PC-3 (cell line): ENCODE measurements around the gene NUFIP2.

Experiments used
- EZH2 ChIP-seq: fragments of 300-600 bp; sonication (generic); IDR thresholded peaks from one replicate; pipeline ENCODE4 v1.6.1; 2017; ENCODE audit warnings: antibody characterized with exemption, mild to moderate bottlenecking, low read length; ENCODE audit not compliant: unreplicated experiment
- TF ChIP-seq, protein P1 (sequence below): fragments of 300-600 bp; sonication (generic); conservative IDR thresholded peaks from 2 replicates; pipeline ENCODE4 v1.5.1; 2017; ENCODE audit warnings: antibody characterized with exemption, low read depth, mild to moderate bottlenecking, low read length

GRCh38 chr17:29242790-29243189 is 51.2 kb downstream of the NUFIP2 start:
- TF ChIP-seq, protein P1, sequence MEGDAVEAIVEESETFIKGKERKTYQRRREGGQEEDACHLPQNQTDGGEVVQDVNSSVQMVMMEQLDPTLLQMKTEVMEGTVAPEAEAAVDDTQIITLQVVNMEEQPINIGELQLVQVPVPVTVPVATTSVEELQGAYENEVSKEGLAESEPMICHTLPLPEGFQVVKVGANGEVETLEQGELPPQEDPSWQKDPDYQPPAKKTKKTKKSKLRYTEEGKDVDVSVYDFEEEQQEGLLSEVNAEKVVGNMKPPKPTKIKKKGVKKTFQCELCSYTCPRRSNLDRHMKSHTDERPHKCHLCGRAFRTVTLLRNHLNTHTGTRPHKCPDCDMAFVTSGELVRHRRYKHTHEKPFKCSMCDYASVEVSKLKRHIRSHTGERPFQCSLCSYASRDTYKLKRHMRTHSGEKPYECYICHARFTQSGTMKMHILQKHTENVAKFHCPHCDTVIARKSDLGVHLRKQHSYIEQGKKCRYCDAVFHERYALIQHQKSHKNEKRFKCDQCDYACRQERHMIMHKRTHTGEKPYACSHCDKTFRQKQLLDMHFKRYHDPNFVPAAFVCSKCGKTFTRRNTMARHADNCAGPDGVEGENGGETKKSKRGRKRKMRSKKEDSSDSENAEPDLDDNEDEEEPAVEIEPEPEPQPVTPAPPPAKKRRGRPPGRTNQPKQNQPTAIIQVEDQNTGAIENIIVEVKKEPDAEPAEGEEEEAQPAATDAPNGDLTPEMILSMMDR, result no peak
- no peak for TF ChIP-seq EZH2
